GM21576 (cell line): ENCODE measurements around the gene SLCO2A1.

Experiments used
- ATAC-seq: cut with Tn5 transposase; IDR thresholded peaks from one replicate; pipeline ENCODE4 v1.9.1; 2021; ENCODE audit warnings: mild to moderate bottlenecking, moderate library complexity; ENCODE audit not compliant: unreplicated experiment

SLCO2A1 gene

DNA sequence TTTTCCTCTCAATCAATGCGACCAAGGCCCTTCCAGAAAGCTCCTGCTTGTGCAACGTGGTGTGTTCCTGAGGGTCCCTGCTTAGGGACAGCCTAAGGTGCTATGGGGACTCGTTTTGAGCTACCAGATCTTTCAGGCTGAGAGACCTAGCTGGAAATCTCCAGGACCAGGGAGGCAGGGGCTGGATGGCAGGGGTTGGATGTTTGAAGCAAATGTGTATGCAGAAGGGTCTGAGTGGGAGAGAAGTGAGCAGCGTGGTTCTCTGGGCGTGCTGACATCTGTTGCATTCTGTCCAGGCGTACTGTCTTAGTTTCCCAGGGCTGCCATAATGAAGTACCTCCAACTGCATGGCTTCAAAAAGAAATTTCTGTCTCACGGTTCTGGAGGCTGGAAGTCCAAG is 31.7 kb upstream of the SLCO2A1 start:
- no peak for ATAC-seq

DNA sequence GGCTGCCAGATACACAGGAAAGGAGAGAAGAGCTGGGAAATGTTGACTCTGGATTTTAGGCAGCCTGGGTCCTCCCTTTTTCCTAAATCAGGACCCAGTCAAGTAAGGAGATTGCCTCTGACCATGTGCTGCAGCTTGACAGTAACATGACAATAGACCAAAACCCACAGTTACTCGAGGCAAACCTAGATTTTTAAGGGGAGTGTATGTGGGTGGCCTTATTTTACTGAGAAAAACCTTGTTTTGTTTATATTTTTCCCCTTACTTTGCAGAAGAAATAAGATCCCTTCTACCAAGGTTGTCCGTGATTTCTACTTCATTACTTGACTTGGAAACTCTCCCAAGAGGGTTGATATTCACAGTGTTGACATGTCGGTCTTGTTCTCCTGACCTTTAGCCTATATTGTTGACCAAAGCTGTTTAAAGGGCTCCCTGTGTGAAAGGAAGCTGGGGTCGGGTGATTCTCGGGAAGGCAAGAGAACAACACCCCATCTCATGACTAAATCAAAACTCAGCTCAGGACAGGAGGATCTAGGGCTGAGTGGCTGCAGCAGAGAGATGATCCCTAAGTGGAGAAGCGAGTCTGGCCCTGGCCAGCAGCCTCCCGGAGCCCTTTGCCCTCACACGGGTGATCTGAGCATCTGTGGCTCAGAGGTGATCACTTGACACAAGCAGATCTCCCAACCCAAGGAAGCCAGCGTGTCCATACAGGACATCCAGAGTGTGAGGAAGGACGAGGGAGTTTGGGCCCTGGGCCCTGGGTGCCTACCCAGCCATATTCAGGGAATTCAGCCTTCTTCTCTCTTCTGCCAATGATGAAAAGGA is 31.0 kb upstream of the SLCO2A1 start:
- ATAC-seq: no peak

DNA sequence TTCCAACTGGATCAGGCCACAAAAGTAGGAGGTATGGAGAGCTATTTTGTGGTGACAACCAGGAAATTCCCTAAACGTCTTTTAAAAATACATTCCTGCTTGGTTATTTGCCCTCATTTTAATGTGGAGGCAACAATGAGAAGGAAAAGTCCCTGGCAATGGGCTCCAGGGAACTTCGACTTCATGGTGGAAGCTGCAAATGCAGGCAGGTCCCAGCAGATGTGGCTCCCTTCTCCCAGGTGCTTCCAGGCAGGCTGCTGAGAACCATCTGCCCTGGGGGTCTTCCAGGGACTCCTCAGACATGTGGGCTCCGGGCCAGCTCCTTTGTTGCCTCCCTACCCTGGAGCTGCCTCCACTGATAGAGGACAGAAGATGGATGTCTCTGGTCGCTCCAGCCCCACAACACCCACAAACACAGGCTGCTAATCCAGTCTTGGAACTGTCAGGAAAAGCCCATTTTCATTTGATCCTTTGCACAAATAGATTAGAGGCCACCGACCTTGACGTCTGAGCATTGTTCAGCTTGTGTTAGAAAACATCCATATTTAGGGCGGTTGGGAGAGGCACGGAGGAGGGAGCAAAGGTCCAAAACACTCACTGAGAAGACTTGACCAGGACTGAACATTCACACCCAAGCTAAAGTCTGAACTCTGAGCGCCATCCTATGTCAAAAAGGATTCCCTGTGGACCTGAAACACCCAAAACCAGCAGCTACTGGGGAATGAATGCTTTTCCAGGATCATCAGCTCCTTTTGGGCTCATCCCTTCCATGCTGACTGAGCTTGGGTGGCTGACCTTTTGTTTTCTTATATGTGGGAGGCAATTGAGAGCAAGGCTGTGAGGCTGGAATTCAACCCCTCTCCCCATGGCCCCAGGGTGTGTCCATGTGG is 30.2 kb upstream of the SLCO2A1 start:
- no peak for ATAC-seq

DNA sequence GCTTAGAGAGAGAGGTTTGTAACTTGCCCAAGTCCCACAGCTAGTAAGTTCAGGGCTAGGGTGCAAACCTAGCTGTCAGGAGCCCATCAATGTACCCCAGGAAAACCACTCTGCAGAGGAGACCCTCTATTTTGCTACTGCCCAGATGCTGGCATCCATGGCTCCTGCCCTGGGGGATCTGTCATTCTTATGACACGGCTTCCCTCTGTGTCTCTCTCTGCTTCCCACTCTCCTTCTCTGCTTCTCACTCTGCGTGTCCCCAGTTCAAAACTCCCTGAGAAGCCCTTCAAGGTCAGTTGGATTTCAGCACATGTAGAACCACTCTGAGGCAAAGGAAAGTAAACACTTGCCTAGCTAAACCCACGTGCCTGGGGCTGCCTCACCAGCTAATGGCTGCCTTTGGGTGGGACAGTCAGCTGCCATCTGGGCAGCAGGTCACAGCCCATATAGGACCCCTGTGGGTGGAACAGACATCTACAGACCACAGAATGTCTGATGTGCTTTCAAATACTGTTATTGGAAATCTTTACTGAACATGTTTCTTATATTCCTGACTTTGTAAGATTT is 29.4 kb upstream of the SLCO2A1 start:
- ATAC-seq: no peak

DNA sequence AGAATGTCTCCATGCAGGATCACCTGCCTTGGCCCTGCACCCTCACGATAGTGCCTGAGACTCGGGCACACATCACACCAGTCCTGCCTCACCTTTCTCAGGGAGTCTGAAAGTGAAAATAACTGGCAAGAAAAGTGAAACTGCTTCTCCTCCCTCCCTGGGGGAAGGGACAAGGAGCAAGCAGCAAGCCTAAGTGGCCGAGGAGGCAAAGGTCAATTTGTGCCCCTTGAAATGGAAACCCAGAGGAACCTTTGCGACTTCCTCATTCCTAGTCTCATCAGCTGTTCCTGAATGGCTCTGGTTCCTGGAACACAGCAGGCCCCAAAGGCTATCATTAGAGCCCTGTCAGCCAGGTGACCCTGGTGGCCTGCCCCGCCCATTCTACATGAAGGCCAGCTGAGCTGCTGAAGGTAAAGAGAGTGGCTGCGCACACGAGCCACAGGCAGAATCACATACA is 28.0 kb upstream of the SLCO2A1 start:
- ATAC-seq: no peak

DNA sequence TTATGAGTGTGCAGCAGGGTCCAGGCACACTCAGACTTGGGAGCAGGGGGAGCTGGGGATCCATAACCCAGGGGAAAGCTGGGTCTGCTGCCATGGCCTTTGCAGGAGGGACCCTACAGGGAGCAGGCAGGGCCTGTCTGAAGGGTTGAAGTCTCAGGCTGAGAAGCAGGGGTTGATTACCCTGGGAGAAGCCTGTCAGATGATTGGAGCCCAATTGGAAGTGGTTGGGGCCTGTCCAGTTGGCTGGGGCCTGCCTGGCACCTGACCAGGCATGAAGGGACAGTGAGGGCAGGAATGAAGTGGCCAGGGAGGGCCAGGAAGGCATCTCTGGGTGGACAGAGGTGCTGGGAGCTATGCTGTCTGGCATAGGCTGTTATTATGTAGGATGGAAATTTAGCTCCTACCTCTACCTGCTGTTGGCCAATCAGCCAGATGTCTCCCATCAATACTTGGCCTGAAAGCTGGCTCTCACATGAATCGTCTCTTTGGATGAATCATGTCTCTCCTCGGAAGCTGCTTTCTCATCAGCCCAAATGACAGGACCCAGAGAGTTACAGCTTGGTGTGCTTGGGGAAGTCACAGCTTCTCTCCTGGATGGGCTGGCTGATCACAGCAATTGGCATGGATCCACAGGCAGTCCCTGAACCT is 27.4 kb upstream of the SLCO2A1 start:
- no peak for ATAC-seq

DNA sequence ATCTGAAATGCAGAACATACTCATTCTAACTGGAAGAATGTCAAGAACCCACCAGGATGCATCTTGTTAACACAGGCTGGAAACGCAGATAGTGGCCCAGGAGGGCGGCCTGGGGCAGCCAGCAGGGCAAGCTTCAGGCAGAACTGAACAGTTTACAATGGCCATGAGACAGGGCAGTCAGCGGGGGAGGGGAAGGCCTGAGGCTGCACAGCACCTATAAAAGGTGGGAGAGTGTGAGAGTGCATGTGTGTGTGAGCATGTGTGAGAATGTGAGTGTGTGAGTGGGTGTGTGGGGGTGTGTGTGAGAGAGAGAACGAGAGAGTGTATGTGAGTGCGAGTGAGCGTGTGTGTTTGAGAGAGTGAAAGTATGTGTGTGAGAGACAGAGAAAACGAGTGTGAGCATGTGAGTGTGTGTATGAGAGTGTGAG is 26.8 kb upstream of the SLCO2A1 start:
- ATAC-seq: no peak

DNA sequence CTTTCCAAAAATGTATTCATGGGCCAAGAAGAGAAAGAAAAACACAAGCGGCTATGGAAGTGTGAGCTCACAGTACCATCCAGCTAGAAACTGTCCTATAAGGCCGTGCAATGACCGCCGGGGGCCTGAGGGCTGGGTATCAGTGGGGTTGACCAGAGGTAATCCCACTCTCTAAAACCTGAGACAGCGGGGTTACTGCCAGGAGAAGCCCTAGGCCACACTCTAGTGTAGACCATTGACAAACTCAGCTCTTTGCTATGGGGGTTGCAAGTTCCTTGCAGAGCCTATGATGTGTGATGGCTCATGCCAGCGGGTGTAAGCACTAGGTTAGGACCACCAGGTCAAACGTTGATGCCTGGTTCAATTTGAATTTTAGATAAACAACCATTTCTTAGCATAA is 25.9 kb upstream of the SLCO2A1 start:
- ATAC-seq: no peak

DNA sequence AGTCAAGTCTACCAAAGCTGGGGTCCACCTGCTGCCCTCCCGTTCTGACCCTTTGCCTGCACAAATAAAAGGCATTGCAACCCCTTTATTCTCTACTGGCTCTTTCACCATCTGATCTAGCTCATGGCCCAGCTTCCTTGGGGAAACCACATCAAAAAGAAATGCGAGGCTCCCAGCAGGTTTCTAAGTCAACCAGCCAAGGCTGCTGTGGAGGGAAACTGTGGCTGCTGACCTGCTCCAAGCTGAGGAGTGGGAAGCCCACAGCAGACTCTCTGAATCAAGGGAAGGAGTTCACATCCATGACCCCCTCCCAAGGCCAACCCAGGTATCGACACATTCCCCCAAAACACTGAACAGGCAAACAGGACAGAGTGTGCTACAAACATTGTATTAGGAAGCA is 25.2 kb upstream of the SLCO2A1 start:
- ATAC-seq: no peak

DNA sequence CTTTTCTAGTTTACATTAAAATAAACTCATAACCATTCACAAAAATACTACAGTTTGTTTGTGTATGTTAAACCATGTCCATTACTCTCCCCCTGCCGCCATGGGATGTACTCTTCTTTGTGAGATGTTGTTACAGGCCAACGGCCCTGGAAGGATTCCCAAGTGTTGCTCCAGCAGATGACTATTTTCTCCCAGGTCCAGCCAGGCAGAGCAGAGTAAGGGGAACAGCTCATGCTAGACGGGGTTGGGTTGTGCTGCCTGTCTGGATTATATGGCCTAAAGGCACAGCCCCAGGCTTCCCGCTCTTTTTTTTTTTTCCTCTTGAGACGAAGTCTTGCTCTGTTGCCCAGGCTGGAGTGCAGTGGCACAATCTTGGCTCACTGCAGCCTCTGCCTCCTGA is 24.5 kb upstream of the SLCO2A1 start:
- no peak for ATAC-seq

DNA sequence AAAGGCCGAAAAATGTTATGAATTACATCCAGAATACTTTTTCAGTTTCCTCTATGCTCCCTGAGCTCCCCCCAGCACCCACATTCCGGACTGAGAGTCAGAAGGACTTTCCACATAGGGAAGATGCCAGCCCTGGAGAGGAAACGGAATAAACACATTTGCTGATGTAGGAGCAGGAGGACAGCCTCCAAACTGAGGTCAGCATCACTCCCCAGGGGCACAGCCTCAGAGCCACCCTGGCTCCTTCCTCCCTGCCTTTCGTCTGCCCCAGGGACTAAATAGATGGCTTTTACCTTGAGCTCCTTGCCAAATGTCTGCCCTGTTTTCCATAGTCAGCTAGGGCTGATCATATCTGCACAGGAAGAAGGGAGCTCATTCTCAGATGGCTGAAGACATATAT is 22.6 kb upstream of the SLCO2A1 start:
- no peak for ATAC-seq

DNA sequence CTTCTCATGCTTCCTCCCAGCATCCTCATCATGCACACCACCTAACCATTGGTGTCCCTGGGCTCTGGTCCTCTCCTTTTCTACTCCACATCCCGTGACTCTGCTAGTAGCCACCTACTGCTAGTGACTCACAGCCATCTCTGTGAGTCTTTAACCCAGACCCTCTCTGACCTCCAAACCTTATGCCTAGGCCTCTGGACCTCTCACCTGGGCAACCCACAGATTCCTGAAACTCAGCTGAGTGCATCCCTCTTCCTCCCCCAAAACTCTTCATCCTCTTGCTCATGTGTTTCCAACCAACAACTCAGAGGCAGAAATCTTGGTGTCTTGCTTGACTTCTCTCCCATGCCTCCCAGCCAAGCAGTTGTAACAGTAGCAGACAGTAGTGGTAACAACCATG is 20.0 kb upstream of the SLCO2A1 start:
- no peak for ATAC-seq

DNA sequence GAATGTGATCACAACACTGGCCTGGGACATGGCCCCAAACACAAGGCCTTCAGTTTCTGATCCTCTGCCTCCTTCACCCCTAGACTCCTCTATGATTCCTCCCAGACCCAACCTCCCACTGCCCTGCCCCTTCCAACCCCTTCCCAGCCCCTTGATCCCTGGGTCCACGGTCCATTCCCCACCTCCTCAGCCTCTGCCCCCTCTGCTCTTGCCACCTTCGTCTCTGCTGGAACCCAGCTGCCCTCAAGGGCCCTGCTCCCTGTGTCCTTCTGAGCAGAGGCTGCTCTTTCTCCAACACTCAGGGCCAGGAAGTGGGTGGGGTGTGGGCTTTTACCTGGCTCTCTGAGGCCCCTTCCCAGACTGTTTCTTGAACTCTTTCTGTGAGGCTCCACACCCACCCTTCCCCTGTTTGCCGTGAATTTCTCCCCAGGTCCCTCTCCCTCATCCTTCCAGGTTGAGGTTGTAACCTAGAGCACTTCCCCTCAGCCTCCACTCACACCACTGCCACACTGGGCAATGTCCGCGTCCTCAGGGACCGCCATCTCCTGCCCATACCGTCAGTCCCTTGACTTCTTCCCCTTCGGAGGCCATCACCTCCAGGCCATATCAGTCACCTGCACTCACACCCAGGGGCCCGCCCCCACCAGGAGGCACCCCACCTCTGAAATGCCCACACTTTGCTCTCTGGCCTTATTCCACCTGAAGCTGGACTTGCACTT is 18.7 kb upstream of the SLCO2A1 start:
- no peak for ATAC-seq

DNA sequence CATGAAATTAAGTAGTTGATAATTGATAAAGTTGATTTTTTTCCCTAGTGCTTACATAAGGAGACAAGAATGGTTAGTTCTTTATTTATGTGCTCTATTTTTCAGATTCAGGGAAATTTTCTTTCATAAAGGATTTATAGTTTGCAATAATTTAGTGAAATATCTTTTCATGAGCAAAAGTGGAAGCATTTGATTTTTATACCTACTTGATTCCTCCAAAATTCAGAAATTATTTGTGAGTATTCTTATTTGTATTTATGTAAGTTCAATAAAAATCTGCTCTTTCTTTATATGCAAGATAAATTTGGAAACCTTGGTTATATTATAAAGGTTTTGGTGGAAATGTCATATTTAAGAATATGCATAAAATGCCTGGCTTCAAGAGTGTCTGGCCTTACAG is 14.7 kb upstream of the SLCO2A1 start:
- ATAC-seq: no peak

DNA sequence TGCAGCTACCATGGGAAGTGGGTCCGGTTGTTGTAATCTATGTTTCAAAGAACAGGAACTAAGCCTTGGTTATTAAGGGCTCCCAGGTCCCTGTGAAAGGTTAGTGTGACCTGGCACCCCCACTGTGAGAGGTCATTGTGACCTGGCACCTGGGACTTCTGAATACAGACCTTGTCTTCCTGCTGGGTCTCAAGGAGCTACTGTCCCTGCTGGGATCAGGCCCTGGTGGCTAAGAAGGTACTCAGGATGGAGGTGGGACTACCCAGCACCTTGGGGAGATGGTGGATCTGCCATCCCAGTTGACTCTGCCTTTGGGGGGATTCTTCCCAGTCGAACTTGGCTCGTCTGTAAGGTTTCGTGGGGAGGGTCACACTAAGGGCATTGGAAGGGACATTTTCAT is 10.3 kb upstream of the SLCO2A1 start:
- ATAC-seq: no peak

DNA sequence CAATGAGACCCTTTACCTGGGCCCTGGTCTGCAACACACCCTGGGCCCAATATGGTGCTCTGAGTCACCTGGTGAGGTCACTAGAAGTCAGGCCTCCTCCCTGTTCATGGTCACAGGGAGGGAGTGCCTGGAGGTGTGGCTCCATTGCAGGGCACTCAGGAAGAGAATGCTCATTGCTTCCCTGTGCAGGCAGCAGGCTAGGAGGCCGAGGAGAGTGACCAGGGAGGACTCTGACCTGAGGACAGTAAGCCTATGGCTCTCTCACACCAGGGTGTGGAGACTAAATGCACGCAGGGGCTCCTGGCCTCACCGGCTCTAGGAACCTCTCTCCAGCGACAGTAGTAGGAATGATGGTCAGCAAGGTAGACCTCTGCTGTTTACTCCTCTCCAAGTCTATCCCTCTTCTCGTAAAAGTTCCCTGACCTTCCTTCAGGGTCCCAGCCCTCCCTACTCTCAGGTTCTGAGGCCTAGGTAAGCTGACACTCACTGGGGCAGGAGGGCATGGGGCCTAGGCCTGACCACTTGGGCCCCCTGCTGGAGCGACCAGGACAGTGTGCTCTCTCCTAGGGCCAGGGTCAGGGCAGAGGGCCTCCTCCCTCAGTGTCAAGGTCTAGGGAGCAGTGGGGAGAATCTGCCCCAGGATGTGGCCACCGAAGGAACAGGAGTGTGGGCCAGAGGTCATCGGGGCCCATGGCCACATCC is 9.6 kb upstream of the SLCO2A1 start:
- ATAC-seq: no peak

DNA sequence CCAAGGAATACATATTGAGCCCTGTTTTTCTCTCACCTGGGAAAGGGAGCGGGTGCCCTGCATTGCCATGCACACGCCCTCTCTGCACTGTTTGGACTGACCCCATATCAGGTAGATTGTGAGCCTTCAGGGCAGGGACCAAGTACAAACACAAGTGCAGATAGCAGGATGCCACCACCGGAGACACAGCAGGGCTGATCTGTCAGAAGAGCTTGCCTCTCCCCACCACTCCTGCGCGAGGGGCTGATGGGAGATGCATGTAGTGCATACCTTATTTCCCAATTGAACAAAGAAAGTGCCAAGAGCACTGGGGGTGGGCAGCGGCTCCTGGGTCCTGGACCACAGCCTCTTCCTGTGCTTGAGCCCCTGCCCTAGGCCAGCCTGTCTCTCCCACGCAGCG is 9.0 kb upstream of the SLCO2A1 start:
- no peak for ATAC-seq

DNA sequence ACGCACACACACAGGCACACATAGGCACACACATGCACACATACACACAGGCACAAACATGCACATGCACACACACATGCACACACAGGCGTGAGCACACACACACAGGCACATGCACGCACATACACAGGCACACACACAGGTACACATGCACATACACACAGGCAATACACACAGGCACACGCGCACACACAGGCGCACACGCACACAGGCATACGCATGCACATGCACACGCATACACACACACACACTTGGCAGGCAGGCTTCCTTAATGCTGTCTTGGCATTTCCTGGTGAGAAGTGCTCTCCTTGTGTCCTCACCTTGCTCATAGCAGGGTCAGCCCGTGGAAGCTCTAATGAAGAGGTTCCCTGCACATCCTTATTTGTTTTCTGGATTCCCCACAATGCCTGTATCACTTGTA is 8.4 kb upstream of the SLCO2A1 start:
- ATAC-seq: no peak

DNA sequence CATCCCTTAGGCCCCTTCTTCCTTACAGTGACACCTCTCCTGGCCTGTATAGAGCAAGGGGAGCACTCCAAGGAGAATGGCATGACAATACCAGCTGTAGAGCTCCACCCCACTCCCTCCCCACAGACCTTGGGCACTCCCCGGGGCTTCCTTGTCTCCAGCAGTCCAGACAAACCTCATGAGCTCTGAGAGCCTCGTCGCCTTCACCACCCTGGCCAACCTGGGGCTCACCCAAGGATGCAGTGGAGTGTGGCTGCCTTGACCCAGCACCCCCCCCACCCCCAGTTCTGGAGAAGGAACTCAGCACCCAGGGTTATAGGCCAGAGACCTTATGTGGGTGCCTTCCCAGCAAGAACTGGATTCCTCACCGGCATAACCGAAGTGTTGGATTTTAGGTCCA is 7.4 kb upstream of the SLCO2A1 start:
- ATAC-seq: no peak

DNA sequence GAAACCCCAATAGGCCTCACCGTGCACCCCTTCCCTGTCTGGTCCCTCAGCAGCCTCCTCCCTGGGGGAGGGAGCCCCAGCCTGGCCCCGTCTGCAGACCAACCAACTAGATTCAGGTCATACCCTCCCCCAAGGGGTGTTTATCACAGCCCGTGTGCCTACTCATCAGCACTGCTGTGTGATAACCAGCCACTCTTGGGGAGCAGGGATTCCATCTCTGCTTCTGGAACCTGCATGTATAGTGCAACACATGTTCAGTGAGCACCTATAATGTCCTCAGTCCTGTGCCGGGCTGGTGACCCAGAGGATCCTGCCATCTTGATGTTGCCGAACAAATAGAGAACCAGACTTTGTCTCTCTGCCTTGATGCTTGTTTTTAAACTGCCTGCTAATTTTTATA is 6.6 kb upstream of the SLCO2A1 start:
- ATAC-seq: no peak
